Measurements from ENCODE around the gene CD70.
"Not testable (repeated sequence)": the region's sequence is repeated elsewhere in the genome, so short reads cannot be mapped to it uniquely, and the experiment has no call there.

The CD70 gene

DNA sequence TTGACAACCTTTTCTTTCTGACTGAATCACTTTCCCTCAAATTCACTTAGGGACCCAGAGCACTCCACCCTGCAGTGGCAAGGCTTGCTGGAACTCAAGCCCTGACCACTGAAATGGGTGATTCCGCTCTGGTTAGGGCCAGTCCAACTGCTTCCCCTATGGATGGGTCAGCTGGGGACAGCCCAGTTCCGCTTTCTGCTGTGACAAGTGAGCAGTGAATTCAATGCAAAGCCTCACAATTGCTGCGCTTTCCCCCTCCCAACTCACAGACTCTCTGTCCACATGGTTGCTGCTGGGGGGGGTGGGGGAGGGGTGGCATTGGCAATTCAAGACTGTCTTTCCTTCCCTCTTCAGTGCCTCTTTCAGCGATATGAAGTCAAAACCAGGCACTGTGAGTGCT lies 18.7 kb downstream of the CD70 start:
- DNase-seq (ENCODE audit: low read depth in 2 of 3, low spot score in 1 of 3): no peak

DNA sequence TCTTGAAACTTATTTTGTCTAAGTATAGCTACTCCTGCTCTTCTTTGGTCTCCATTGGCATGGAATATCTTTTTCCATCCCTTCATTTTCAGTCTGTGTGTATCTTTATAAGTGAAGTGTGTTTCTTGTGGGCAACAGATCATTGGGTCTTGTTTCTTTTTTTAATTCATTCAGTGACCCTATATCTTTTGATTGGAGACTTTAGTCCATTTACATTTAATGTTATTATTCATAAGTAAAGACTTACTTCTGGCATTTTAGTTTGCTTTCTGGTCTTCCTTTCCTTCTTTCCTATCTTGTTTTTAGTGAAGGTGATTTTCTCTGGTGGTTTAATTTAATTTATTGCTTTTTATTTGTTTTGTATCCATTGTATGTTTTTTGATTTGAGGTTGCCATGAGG lies 19.8 kb downstream of the CD70 start:
- no peak for DNase-seq (ENCODE audit: low read depth in 2 of 3, low spot score in 1 of 3)

GRCh38 chr19:6570764-6571163 lies 20.2 kb downstream of the CD70 start:
- no peak for DNase-seq (ENCODE audit: low read depth in 2 of 3, low spot score in 1 of 3)

GRCh38 chr19:6568816-6569215 lies 22.1 kb downstream of the CD70 start:
- DNase-seq (ENCODE audit: low read depth in 2 of 3, low spot score in 1 of 3): no peak

DNA sequence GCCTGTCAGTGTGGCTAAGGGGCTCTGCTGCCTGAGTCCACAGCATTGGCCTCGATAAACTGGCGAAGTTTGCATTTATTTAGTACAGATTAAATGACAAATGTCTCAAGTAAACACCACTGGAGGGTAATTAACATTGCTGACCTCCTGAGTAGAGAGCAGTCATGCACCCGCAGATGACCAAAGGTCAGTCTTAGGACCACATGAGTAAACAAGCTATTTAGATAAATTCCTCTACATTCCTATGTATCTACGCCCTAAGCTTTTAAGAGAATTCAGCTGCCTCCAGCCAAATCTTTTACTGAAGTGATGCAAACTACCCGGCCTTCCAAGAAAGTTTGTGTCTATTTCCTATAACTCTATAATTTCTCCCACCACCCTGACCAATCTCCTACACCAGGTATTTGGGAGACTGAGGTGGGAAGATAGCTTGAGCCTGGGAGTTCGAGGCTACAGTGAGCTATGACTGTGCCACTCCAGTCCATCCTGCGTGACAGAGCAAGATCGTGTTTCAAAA lies 22.9 kb downstream of the CD70 start:
- DNase-seq (ENCODE audit: low read depth in 2 of 3, low spot score in 1 of 3): no peak

- not testable (repeated sequence) for DNase-seq (ENCODE audit: low read depth in 2 of 3, low spot score in 1 of 3)
Measured at GRCh38 chr19:6566727-6567126, 24.2 kb downstream of the CD70 start.

- DNase-seq (ENCODE audit: low read depth in 2 of 3, low spot score in 1 of 3): peak in 1 of 3 donors; percentile 8
Measured at GRCh38 chr19:6564393-6564792, 26.6 kb downstream of the CD70 start.

- DNase-seq (ENCODE audit: low read depth in 2 of 3, low spot score in 1 of 3): not testable (repeated sequence)
Measured at GRCh38 chr19:6562437-6562836, 28.5 kb downstream of the CD70 start.

GRCh38 chr19:6556480-6557195 lies 34.3 kb downstream of the CD70 start:
- no peak for DNase-seq (ENCODE audit: low read depth in 2 of 3, low spot score in 1 of 3)

- no peak for DNase-seq (ENCODE audit: low read depth in 2 of 3, low spot score in 1 of 3)
Measured at GRCh38 chr19:6556043-6556449, 34.9 kb downstream of the CD70 start.

- peak; percentile 18 to 42 (median 32) for DNase-seq (ENCODE audit: low read depth in 2 of 3, low spot score in 1 of 3)
Measured at GRCh38 chr19:6551607-6552450, 39.1 kb downstream of the CD70 start.

DNA sequence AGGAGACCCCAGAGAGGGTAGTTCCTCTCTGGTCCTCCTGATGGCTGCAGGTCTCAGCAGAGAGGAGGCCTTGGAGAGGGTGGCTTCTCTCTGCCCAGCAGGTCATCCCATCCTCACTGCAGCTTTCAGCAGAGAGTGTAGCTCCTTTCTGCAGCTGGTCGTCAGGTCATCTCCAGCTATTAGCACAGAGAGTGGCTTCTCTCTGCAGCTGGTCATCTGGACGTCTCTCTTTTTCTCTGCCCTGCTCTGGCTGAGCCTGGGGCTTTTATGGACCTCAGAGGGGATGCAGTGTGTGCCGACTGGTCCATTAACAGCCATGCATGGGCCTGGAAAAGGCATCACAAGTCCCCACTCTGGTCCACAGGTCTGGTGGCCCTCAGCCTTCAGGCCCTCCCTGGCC lies 39.9 kb downstream of the CD70 start:
- DNase-seq (ENCODE audit: low read depth in 2 of 3, low spot score in 1 of 3): no peak

GRCh38 chr19:6550679-6551078 lies 40.3 kb downstream of the CD70 start:
- not testable (repeated sequence) for DNase-seq (ENCODE audit: low read depth in 2 of 3, low spot score in 1 of 3)

DNA sequence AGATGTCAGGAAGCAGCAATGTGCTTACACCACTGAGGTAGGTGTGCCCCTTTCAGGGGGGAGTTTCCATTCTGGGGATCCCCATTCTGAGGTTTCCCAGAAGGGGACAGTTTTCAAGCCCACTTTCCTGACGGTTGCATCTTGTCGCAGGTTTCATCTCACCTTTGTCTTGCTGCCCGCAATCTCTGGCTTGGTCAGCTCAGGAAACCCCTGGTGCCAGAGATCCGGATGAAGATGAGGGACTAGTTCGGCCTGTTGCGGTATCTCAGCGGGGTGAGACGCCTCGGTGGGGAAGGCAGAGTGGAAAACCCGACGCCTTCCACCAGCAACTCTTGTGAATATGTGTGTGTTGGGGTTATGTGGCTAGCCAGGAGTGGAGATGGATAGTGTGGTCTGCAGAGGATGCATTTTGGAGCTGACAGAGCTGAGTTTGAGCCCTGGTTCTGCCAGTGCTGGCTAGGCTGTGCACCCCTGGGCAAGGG lies 47.0 kb downstream of the CD70 start:
- DNase-seq (ENCODE audit: low read depth in 2 of 3, low spot score in 1 of 3): no peak

DNA sequence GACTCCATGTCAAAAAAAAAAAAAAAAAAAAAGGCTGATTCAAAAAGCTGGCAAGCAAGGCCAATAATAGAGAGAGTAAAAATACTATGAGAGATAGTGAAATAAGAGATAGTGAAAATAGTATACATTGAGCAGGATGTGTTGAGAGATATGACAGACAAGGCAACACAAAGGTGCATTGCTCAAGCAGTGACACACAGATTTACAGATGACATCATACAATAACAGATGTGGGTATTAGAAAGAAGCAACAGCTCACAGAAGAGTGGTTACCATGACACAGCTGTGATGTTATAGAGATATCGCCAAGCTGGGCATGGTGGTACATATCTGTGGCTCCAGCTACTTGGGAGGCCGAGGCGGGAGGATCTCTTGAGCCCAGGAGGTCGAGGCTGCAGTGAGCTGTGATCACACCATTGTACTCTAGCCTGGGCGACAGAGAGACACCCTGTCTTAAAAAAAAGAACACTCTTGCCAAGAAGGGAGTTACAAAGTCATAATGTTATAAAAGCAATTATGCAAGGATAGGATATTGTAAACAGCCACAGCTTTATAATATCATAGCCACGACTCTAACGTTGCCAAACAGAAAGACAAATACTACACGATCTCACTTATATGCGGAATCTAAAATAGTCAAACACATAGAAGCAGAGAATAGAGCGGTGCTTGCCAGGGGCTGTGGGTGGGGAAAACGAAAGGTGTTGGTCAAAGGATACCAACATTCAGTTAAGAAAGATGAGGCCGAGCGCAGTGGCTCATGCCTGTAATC lies 49.8 kb downstream of the CD70 start:
- no peak for DNase-seq (ENCODE audit: low read depth in 2 of 3, low spot score in 1 of 3)

GRCh38 chr19:6539514-6539913 lies 51.4 kb downstream of the CD70 start:
- DNase-seq (ENCODE audit: low read depth in 2 of 3, low spot score in 1 of 3): no peak
